ENCODE data around the gene CTRL.
A peak's percentile ranks its signal among the peaks of the same experiment; 100 is the strongest.

CTRL gene

GRCh38 chr16:67892375-67892774 lies 39.3 kb downstream of the CTRL start:
- DNase-seq (ENCODE audit: low read depth, low spot score), result no peak

- no peak for DNase-seq (ENCODE audit: low read depth, low spot score)
Observed at GRCh38 chr16:67888331-67888730, 43.3 kb downstream of the CTRL start.

DNA sequence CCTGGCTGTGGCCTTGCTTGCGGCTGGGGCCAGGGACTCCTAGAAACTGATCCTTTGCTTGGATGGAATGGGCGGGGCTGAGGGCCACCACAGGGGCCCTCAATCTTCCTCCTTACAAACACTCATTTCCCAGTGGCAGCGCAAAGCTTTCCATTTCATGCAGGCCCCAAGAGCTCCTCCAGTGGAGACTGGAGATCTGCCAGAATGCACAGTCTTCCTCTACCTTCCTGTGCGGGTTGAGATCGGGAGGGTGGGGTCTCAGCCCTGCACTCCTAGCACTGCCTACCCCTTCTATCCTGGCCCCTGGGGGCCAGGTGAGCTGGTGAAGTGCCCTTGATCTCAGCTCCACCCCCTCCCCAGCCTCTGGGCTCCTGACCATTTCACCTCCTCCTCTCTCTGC lies 45.3 kb downstream of the CTRL start:
- DNase-seq (ENCODE audit: low read depth, low spot score), result no peak

GRCh38 chr16:67885976-67886375 lies 45.7 kb downstream of the CTRL start:
- no peak for DNase-seq (ENCODE audit: low read depth, low spot score)

DNA sequence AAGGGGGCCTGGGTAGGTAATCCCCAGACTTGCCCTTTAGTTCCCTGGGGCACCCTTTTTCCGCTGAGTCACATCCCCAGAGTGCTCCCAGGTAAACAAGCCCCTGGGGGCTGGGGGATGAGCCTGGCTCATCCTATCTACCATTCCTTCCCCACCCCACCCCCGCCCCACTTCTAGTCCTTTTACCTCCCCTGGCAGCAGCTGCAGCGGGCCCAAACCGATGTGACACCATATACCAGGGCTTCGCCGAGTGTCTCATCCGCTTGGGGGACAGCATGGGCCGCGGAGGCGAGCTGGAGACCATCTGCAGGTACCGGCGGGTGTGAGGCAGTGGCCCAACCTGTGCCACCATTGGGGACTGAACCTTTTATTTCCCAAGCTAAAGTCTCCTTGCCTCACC lies 46.1 kb downstream of the CTRL start:
- DNase-seq (ENCODE audit: low read depth, low spot score), result no peak

GRCh38 chr16:67884684-67885083 lies 47.0 kb downstream of the CTRL start, which contains the start of gene NRN1L:
TSS of gene NRN1L (plus strand) at chr16:67884885. CDS start at chr16:67884904, 19 bp downstream.
- peak; percentile 76 for DNase-seq (ENCODE audit: low read depth, low spot score)

GRCh38 chr16:67883872-67884261 lies 47.8 kb downstream of the CTRL start:
- DNase-seq (ENCODE audit: low read depth, low spot score), result no peak

DNA sequence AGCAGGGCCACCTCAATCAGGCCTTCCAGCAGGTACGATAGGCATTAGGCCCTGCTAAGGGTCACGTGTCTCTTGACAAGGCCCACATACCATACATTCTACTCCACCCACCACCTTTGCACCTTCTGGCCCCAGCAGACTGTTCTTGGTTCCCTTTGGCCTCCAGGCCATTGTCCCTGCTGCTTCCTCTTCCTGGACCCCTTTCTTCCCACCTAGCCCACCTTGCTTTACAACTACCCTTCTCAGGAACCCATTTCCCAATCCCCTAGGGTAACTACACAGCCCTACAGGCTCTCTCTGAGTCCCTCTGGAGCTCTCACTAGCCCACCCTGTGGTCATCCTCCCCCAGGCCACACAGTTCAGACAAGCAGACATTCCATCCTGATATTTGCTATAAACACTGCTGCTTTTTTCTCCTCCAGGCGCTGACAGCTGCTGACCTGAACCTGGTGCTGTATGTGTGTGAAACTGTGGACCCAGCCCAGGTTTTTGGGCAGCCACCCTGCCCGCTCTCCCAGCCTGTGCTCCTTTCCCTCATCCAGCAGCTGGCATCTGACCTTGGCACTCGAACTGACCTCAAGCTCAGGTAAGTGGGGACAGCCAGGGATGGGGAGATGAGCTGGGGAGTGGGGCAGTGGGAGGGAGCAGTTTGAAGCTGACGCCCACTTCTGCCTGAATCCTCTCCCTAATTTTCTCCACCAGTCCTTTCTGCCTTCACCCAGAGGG lies 48.4 kb downstream of the CTRL start:
- no peak for DNase-seq (ENCODE audit: low read depth, low spot score)

DNA sequence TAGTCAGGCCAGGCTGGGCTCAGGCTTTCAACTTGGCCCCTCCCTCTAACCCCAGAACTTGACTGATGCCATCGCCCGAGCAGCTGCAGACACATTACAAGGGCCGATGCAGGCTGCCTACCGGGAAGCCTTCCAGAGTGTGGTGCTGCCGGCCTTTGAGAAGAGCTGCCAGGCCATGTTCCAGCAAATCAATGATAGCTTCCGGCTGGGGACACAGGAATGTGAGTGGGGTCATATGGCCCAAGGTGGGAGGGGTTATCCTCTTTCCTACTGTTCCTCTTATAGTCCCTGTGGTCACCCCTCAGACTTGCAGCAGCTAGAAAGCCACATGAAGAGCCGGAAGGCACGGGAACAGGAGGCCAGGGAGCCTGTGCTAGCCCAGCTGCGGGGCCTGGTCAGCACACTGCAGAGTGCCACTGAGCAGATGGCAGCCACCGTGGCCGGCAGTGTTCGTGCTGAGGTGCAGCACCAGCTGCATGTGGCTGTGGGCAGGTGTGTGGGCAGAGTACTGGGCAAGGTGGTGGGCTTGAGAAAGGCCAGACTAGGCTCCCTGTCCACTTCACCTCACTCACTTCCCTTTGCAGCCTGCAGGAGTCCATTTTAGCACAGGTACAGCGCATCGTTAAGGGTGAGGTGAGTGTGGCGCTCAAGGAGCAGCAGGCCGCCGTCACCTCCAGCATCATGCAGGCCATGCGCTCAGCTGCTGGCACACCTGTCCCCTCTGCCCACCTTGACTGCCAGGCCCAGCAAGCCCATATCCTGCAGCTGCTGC lies 49.1 kb downstream of the CTRL start:
- no peak for DNase-seq (ENCODE audit: low read depth, low spot score)

DNA sequence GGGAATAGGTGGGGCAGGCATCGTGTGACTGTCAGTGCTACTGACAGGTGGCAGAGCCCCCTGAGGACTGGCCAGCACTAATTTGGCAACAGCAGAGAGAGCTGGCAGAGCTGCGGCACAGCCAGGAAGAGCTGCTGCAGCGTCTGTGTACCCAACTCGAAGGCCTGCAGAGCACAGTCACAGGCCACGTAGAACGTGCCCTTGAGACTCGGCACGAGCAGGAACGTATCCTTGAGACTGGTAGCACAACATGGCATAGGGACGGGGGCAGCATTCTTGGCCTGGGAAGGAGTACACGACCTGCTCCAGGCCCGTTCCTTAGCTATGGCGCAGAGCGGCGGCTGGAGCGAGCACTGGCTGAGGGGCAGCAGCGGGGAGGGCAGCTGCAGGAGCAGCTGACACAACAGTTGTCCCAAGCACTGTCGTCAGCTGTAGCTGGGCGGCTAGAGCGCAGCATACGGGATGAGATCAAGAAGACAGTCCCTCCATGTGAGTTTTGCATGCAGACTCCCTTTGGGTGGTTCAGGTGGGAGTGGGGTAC lies 50.0 kb downstream of the CTRL start:
- no peak for DNase-seq (ENCODE audit: low read depth, low spot score)

- no peak for DNase-seq (ENCODE audit: low read depth, low spot score)
Observed at GRCh38 chr16:67880584-67880983, 51.1 kb downstream of the CTRL start.

DNA sequence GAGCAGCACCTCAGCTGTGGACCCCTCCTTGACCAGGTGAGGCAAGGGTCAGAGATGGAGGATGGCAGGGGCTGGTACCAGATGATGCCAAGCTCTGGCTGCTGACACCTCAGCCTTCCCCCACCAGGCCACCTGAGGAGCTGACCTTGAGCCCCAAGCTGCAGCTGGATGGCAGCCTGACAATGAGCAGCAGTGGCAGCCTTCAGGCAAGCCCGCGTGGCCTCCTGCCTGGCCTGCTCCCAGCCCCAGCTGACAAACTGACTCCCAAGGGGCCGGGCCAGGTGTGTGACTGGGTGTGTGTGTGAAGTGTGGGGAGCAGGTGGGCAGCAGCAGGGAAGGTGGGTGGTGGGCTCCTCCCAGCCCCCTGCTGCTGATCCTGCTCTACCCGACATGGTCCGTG lies 51.7 kb downstream of the CTRL start:
- no peak for DNase-seq (ENCODE audit: low read depth, low spot score)

Data from brain pericyte (primary cell).